Measurements from ENCODE around the gene ATP6V0A1. TPM values are rescaled to one million over a fixed set of nuclear protein-coding genes. Genes with fewer than 3 reads are reported as not detected.
A peak's percentile ranks its signal among the peaks of the same experiment; 100 is the strongest.

ATP6V0A1 gene
- total RNA-seq, 1 experiment from 2014 or later, result 55.2 TPM

DNA sequence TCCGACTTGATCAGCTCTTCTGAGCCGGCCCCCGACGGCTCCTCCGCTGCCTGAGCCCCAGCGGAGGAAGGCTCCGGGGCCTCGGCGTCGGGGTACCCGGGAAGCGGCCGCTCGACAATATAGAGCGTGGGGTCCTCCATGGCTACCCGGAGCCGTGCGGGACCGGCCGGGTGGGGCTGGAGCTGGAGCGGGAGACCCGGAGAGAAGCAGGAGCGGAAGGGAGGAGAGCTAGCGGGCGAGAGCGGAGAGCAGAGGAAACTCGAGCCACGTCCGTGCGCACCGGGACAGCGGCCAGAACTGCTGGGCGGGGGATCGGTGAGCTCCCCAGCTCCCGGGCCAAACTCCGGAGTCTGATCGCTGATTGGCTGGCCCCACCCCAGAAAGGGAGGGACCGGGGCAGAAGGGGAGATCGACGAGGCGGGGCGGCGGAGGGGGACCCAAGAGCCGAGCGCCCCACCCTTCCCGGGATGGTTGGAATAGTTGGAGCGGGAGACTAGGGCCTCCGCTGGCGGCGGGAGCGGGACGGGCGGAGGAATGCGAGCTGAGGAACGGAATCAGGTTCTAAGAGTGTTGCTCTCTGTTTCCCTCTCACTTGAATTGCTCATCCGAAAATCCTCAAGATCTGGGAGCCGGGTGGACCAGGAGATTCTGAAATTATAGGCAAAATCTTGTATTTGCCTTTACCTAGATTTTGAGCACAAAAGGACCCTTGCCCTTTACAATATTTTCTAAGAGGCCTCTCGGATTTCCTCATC, 35.5 kb upstream of the ATP6V0A1 start, which contains the start of gene CAVIN1 (continued):
- TF ChIP-seq, protein P1, sequence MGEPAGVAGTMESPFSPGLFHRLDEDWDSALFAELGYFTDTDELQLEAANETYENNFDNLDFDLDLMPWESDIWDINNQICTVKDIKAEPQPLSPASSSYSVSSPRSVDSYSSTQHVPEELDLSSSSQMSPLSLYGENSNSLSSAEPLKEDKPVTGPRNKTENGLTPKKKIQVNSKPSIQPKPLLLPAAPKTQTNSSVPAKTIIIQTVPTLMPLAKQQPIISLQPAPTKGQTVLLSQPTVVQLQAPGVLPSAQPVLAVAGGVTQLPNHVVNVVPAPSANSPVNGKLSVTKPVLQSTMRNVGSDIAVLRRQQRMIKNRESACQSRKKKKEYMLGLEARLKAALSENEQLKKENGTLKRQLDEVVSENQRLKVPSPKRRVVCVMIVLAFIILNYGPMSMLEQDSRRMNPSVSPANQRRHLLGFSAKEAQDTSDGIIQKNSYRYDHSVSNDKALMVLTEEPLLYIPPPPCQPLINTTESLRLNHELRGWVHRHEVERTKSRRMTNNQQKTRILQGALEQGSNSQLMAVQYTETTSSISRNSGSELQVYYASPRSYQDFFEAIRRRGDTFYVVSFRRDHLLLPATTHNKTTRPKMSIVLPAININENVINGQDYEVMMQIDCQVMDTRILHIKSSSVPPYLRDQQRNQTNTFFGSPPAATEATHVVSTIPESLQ (CRISPR knock-in tag; IDR thresholded peaks at IDR 0.05), result no peak
- TF ChIP-seq ZNF232 (CRISPR knock-in tag; IDR thresholded peaks at IDR 0.05) (peak; percentile 82; the same call in 1 of the 2 replicates), ZNF396 (CRISPR knock-in tag; IDR thresholded peaks at IDR 0.05; ENCODE audit: borderline replicate concordance) (no peak), TEAD4 (CRISPR knock-in tag; IDR thresholded peaks at IDR 0.05) (no peak; the same call in 1 of the 2 replicates), KAT7 (CRISPR knock-in tag; IDR thresholded peaks at IDR 0.05; ENCODE audit: borderline replicate concordance) (no peak), ATF1 (CRISPR knock-in tag; IDR thresholded peaks at IDR 0.05) (no peak)
- TF ChIP-seq, protein P2, sequence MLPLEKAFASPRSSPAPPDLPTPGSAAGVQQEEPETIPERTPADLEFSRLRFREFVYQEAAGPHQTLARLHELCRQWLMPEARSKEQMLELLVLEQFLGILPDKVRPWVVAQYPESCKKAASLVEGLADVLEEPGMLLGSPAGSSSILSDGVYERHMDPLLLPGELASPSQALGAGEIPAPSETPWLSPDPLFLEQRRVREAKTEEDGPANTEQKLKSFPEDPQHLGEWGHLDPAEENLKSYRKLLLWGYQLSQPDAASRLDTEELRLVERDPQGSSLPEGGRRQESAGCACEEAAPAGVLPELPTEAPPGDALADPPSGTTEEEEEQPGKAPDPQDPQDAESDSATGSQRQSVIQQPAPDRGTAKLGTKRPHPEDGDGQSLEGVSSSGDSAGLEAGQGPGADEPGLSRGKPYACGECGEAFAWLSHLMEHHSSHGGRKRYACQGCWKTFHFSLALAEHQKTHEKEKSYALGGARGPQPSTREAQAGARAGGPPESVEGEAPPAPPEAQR (CRISPR knock-in tag; IDR thresholded peaks at IDR 0.05), result no peak

DNA sequence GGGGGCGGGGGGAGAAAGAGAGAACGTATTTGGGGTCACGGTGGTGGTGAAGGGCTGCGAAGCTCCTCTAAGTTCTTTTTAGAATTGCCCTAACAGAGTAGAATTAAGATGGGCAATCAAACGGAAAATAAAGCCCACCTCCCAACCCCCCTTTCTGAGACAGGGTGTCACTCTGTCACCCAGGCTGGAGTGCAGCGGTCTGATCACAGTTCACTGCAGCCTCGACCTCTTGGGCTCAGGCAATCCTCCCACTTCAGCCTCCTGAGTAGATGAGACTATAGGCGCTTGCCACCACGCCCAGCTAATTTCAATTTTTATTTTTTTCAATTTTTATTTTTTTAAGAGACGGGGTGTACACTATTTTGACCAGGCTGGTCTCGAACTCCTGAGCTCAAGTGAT, 34.9 kb upstream of the ATP6V0A1 start:
- no peak for ATAC-seq
- no peak for DNase-seq (ENCODE audit: low spot score)
- H3K4me3 Mint-ChIP-seq, result peak overlapping the region; percentile 95
- no peaks in the 10 kb centered on the region for H3K9me3 Mint-ChIP-seq
- POLR2A ChIA-PET, result interaction anchor here (0.5 to 1.6 kb wide), 11 partner anchors 9 to 638 kb away, joined by 3 to 23 read pairs (median 3); partner anchors contain the start of gene STAT3
- no peak overlapping the region for H3K27ac Mint-ChIP-seq
- no peaks in the 10 kb centered on the region for H3K36me3 Mint-ChIP-seq
- peaks cover 38% of the 10 kb centered on the region for H3K4me1 Mint-ChIP-seq
- H3K27me3 Mint-ChIP-seq (ENCODE audit: low read depth), result peaks cover 57% of the 10 kb centered on the region
- TF ChIP-seq CREB1 (CRISPR knock-in tag; IDR thresholded peaks at IDR 0.05), result no peak
- TF ChIP-seq ZNF138 (CRISPR knock-in tag; conservative IDR thresholded peaks at IDR 0.05), result no peak
- TF ChIP-seq, protein P3, sequence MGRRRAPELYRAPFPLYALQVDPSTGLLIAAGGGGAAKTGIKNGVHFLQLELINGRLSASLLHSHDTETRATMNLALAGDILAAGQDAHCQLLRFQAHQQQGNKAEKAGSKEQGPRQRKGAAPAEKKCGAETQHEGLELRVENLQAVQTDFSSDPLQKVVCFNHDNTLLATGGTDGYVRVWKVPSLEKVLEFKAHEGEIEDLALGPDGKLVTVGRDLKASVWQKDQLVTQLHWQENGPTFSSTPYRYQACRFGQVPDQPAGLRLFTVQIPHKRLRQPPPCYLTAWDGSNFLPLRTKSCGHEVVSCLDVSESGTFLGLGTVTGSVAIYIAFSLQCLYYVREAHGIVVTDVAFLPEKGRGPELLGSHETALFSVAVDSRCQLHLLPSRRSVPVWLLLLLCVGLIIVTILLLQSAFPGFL (CRISPR knock-in tag; IDR thresholded peaks at IDR 0.05; ENCODE audit: borderline replicate concordance), result no peak
- no peak for TF ChIP-seq ATF1 (CRISPR knock-in tag; IDR thresholded peaks at IDR 0.05)
- TF ChIP-seq, protein P4, sequence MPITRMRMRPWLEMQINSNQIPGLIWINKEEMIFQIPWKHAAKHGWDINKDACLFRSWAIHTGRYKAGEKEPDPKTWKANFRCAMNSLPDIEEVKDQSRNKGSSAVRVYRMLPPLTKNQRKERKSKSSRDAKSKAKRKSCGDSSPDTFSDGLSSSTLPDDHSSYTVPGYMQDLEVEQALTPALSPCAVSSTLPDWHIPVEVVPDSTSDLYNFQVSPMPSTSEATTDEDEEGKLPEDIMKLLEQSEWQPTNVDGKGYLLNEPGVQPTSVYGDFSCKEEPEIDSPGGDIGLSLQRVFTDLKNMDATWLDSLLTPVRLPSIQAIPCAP (CRISPR knock-in tag; IDR thresholded peaks at IDR 0.05), result no peak
- TF ChIP-seq, protein P1 (CRISPR knock-in tag; IDR thresholded peaks at IDR 0.05), result no peak
- no peak for TF ChIP-seq PRRX2 (CRISPR knock-in tag; IDR thresholded peaks at IDR 0.05)
- TF ChIP-seq, protein P5, sequence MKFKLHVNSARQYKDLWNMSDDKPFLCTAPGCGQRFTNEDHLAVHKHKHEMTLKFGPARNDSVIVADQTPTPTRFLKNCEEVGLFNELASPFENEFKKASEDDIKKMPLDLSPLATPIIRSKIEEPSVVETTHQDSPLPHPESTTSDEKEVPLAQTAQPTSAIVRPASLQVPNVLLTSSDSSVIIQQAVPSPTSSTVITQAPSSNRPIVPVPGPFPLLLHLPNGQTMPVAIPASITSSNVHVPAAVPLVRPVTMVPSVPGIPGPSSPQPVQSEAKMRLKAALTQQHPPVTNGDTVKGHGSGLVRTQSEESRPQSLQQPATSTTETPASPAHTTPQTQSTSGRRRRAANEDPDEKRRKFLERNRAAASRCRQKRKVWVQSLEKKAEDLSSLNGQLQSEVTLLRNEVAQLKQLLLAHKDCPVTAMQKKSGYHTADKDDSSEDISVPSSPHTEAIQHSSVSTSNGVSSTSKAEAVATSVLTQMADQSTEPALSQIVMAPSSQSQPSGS (CRISPR knock-in tag; IDR thresholded peaks at IDR 0.05; ENCODE audit: borderline replicate concordance, low read depth), result no peak
- TF ChIP-seq NR2C2 (CRISPR knock-in tag; IDR thresholded peaks at IDR 0.05), result no peak
- TF ChIP-seq CBFB (CRISPR knock-in tag; IDR thresholded peaks at IDR 0.05; ENCODE audit: low read depth), result no peak
- TF ChIP-seq ZNF121 (CRISPR knock-in tag; IDR thresholded peaks at IDR 0.05), result no peak
- no peak for TF ChIP-seq FOXK1 (CRISPR knock-in tag; IDR thresholded peaks at IDR 0.05)
- TF ChIP-seq, protein P6, sequence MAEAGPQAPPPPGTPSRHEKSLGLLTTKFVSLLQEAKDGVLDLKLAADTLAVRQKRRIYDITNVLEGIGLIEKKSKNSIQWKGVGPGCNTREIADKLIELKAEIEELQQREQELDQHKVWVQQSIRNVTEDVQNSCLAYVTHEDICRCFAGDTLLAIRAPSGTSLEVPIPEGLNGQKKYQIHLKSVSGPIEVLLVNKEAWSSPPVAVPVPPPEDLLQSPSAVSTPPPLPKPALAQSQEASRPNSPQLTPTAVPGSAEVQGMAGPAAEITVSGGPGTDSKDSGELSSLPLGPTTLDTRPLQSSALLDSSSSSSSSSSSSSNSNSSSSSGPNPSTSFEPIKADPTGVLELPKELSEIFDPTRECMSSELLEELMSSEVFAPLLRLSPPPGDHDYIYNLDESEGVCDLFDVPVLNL (CRISPR knock-in tag; IDR thresholded peaks at IDR 0.05; ENCODE audit: borderline replicate concordance, low read depth), result no peak
- CTCF ChIA-PET, result interaction anchor here (0.6 to 3.0 kb wide), 20 partner anchors 8 to 340 kb away, joined by 3 to 40 read pairs (median 6); partner anchors contain the start of genes NAGLU and STAT3
